SU-DHL-6 (cell line): Measurements from ENCODE around the gene NUP42.

ENCODE experiments used
- H2AFZ ChIP-seq: fragments of 200-600 bp; sonication (generic); 2 replicates; pipeline ENCODE4 v1.6.1; 2014; ENCODE audit warnings: low read depth, mild to moderate bottlenecking, moderate library complexity, mixed read lengths, antibody characterized with exemption, low read length; ENCODE audit not compliant: severe bottlenecking
- H3F3A ChIP-seq: fragments of 200-600 bp; shearing (Covaris generic); 2 replicates; pipeline ENCODE4 v1.6.0; 2016; ENCODE audit warnings: antibody characterized with exemption, mild to moderate bottlenecking; ENCODE audit not compliant: insufficient read depth
- H3K27ac ChIP-seq: fragments of 200-600 bp; sonication (generic); 2 replicates; pipeline ENCODE4 v1.5.1; 2016; ENCODE audit warnings: low read depth, mild to moderate bottlenecking, low read length, moderate library complexity, mixed read lengths
- H3K27me3 ChIP-seq: fragments of 200-600 bp; sonication (generic), shearing (Covaris generic); 2 replicates; pipeline ENCODE4 v1.6.0; 2014; ENCODE audit warnings: mild to moderate bottlenecking, low read length
- H3K36me3 ChIP-seq: fragments of 200-600 bp; sonication (generic); 2 replicates; pipeline ENCODE4 v1.6.1; 2014; ENCODE audit warnings: mild to moderate bottlenecking, low read length, mixed read lengths
- H3K4me2 ChIP-seq: fragments of 300-600, 200-600 bp; shearing (Covaris generic), sonication (generic); 2 replicates; pipeline ENCODE4 v1.6.0; 2014; ENCODE audit warnings: low read length, low read depth, mild to moderate bottlenecking; ENCODE audit not compliant: poor library complexity, severe bottlenecking
- H3K4me3 ChIP-seq: fragments of 200-600 bp; sonication (generic); 2 replicates; pipeline ENCODE4 v1.5.1; 2014; ENCODE audit warnings: antibody characterized with exemption, low read length, mild to moderate bottlenecking, mixed read lengths; ENCODE audit not compliant: insufficient read depth, poor library complexity, severe bottlenecking
- H3K79me2 ChIP-seq: fragments of 200-600 bp; sonication (generic); 2 replicates; pipeline ENCODE4 v1.6.1; 2014; ENCODE audit warnings: mild to moderate bottlenecking, low read length, moderate library complexity; ENCODE audit not compliant: insufficient read depth
- H3K9ac ChIP-seq: fragments of 200-600 bp; sonication (generic); 2 replicates; pipeline ENCODE4 v1.7.0; 2014; ENCODE audit warnings: mild to moderate bottlenecking, low read length
- H3K9me2 ChIP-seq: fragments of 200-600 bp; sonication (generic); replicated peaks from 2 replicates; pipeline ENCODE4 v1.6.1; 2014; ENCODE audit warnings: low read length; ENCODE audit not compliant: insufficient read depth
- H3K9me3 ChIP-seq: fragments of 200-600 bp; sonication (generic); 2 replicates; pipeline ENCODE4 v1.6.1; 2014; ENCODE audit warnings: low read length, mixed read lengths; ENCODE audit not compliant: insufficient read depth
- H4K20me1 ChIP-seq: fragments of 200-600 bp; sonication (generic); 2 replicates; pipeline ENCODE4 v1.6.1; 2014; ENCODE audit warnings: low read depth, mild to moderate bottlenecking, antibody characterized with exemption, low read length, moderate library complexity, mixed read lengths
- CTCF ChIP-seq: fragments of 200-600 bp; sonication (generic); IDR thresholded peaks from one replicate; pipeline ENCODE4 v1.5.1; 2017; ENCODE audit warnings: antibody characterized with exemption, mild to moderate bottlenecking, low read length, moderate library complexity; ENCODE audit not compliant: insufficient read depth, poor library complexity, severe bottlenecking
- EZH2phosphoT487 ChIP-seq: fragments of 200-600 bp; sonication (generic), shearing (Covaris generic); conservative IDR thresholded peaks from 2 replicates; pipeline ENCODE4 v1.6.1; 2018; ENCODE audit warnings: mild to moderate bottlenecking, antibody characterized with exemption, low read length, moderate library complexity, mixed read lengths

The NUP42 gene

DNA sequence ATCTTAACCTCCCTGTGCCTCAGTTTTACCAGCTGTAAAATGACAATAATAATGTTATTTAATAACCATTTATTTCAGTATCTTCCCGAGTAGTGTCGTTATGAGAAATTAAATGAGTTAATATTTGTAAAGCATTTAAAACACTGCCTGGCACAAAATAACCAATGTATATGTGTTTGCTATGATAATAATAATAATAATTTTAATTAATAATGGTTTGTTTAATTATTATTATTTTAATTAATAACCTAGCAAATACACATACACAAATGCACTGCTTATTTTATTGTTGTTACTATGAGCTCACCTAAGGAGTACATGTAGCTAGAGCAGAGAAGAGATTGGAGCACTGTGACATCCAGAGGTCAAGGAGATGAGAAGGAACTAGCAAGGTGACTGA lies 46.6 kb downstream of the NUP42 start:
- TF ChIP-seq EZH2phosphoT487 (no peak), CTCF (no peak)
- Histone ChIP-seq H3K27me3 (no peaks in the 10 kb centered on the region), H3K9ac (no peak overlapping the region), H3F3A (no peaks in the 10 kb centered on the region), H3K9me3 (no peaks in the 10 kb centered on the region), H3K36me3 (no peaks in the 10 kb centered on the region), H3K4me2 (no peak overlapping the region), H2AFZ (no peak overlapping the region), H4K20me1 (no peaks in the 10 kb centered on the region), H3K79me2 (no peaks in the 10 kb centered on the region), H3K4me3 (no peak overlapping the region), H3K9me2 (no peaks in the 10 kb centered on the region), H3K27ac (no peak overlapping the region)

- Histone ChIP-seq H3K9ac (no peak overlapping the region), H3F3A (no peaks in the 10 kb centered on the region), H3K4me3 (no peak overlapping the region), H3K27ac (no peak overlapping the region), H3K9me2 (no peaks in the 10 kb centered on the region), H3K79me2 (no peaks in the 10 kb centered on the region), H3K36me3 (no peaks in the 10 kb centered on the region), H2AFZ (no peak overlapping the region), H3K27me3 (no peaks in the 10 kb centered on the region), H3K4me2 (no peak overlapping the region), H4K20me1 (no peaks in the 10 kb centered on the region), H3K9me3 (no peaks in the 10 kb centered on the region)
- TF ChIP-seq EZH2phosphoT487 = no peak
- TF ChIP-seq CTCF = no peak
Measured at GRCh38 chr7:23230641-23231101, 48.8 kb downstream of the NUP42 start.

GRCh38 chr7:23232966-23233365 lies 51.1 kb downstream of the NUP42 start:
- Histone ChIP-seq H3K9me3 (no peaks in the 10 kb centered on the region), H3K9ac (no peak overlapping the region), H3K27ac (no peak overlapping the region), H3F3A (no peaks in the 10 kb centered on the region), H3K9me2 (no peaks in the 10 kb centered on the region), H3K79me2 (no peaks in the 10 kb centered on the region), H3K4me3 (no peak overlapping the region), H3K27me3 (no peaks in the 10 kb centered on the region), H4K20me1 (no peaks in the 10 kb centered on the region), H3K36me3 (no peaks in the 10 kb centered on the region), H2AFZ (no peak overlapping the region), H3K4me2 (no peak overlapping the region)
- TF ChIP-seq EZH2phosphoT487 (no peak), CTCF (no peak)
